CD4-positive, CD25-positive, alpha-beta regulatory T cell (primary cell): ENCODE data around the gene S100A6. TPM values are rescaled to one million over a fixed set of nuclear protein-coding genes. Genes with fewer than 3 reads are reported as not detected.

Source experiments
- ATAC-seq, 2 donors: fragments of 150-1000 bp; cut with Tn5 transposase; one replicate each; pipeline ENCODE4 v1.10.0; 2021; ENCODE audit warnings: low read depth in 2 of 2, moderate number of reproducible peaks in 2 of 2, moderate library complexity in 1 of 2
- DNase-seq, 3 donors: peaks; one replicate each; pipeline versions ENCODE4 v3.0.0 to v3.0.0-alpha.2; 2012 to 2022; ENCODE audit warnings: mixed read lengths in 1 of 3
- H3K27ac ChIP-seq: one replicate; pipeline ENCODE4 v1.7.0; 2013; ENCODE audit warnings: mild to moderate bottlenecking, low read length; ENCODE audit not compliant: insufficient read depth, poor library complexity, severe bottlenecking
- H3K27me3 ChIP-seq: one replicate; pipeline ENCODE4 v1.7.0; 2013; ENCODE audit warnings: low read length; ENCODE audit not compliant: control insufficient read depth, insufficient read depth
- H3K36me3 ChIP-seq: one replicate; pipeline ENCODE4 v1.7.0; 2013; ENCODE audit warnings: mild to moderate bottlenecking, low read length, moderate library complexity; ENCODE audit not compliant: control insufficient read depth, insufficient read depth
- H3K4me1 ChIP-seq: 2 replicates; pipeline ENCODE4 v1.7.0; 2013; ENCODE audit warnings: mild to moderate bottlenecking, low read length; ENCODE audit not compliant: insufficient read depth, control insufficient read depth, poor library complexity, severe bottlenecking
- H3K4me3 ChIP-seq: one replicate; pipeline ENCODE4 v1.7.0; 2013; ENCODE audit warnings: low read depth, mild to moderate bottlenecking, low read length, moderate library complexity
- H3K9me3 ChIP-seq, 2 experiments: 1 replicate in 1 of 2; 2 replicates in 1 of 2; pipeline ENCODE4 v1.7.0; 2013; ENCODE audit warnings: low read length in 2 of 2, mild to moderate bottlenecking in 1 of 2, moderate library complexity in 1 of 2; ENCODE audit not compliant: control insufficient read depth in 2 of 2
- H3K27ac Mint-ChIP-seq, 3 donors: one replicate each; pipeline ENCODE4 v1.8.0; 2020 to 2022; ENCODE audit warnings: mild to moderate bottlenecking in 3 of 3, mixed read lengths in 3 of 3, moderate library complexity in 2 of 3
- H3K27me3 Mint-ChIP-seq: one replicate; pipeline ENCODE4 v1.8.0; 2022; ENCODE audit warnings: mild to moderate bottlenecking, mixed read lengths
- H3K36me3 Mint-ChIP-seq: one replicate; pipeline ENCODE4 v1.8.0; 2020; ENCODE audit warnings: mixed read lengths
- H3K4me1 Mint-ChIP-seq, 4 donors: one replicate each; pipeline ENCODE4 v1.8.0; 2020 to 2022; ENCODE audit warnings: mixed read lengths in 4 of 4, mild to moderate bottlenecking in 1 of 4
- H3K4me3 Mint-ChIP-seq, 4 donors: one replicate each; pipeline ENCODE4 v1.8.0; 2020 to 2022; ENCODE audit warnings: mild to moderate bottlenecking in 4 of 4, mixed read lengths in 4 of 4, moderate library complexity in 3 of 4
- H3K9me3 Mint-ChIP-seq, 7 donors: one replicate each; pipeline ENCODE4 v1.8.0; 2020 to 2022; ENCODE audit warnings: mixed read lengths in 7 of 7, mild to moderate bottlenecking in 3 of 7, moderate library complexity in 2 of 7
- polyA plus RNA-seq, 4 donors: library from polyadenylated mRNA; unstranded; fragments of 300-500 nt; fragmentation: Illumina TruSeq; gene quantifications; one replicate each; pipeline ENCODE4 v1.2.3, GENCODE V29; 2021
- total RNA-seq: library from RNA; stranded (reverse); gene quantifications from one replicate; pipeline ENCODE4 v1.2.3, GENCODE V29; 2022

S100A6 gene
- total and polyA plus RNA-seq, 5 donors from 2014 or later = 304 to 1,174 (median 796) TPM

DNA sequence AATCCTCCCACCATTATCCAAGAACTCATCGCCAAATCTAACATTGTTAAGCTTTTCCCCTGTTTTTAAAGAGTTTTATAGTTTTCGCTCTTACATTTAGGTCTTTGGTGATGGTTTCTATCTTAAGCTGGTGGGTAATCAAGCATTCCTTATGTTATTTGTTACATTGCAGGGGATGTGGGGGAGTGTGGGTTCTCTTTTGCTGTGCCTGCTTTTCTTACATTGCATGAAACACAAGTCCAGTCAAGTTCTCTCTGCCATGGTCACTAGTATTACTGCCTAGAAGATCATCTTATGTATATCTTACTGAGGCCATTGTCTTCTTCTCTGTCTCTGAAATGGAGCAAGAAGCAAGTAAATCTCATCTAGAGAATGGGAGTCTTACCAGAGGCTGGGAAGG is 48.1 kb downstream of the S100A6 start:
- Mint-ChIP-seq H3K36me3 (no peaks in the 10 kb centered on the region), H3K4me1 (no peaks in the 10 kb centered on the region), H3K27ac (no peak overlapping the region), H3K9me3 (peaks cover 0 to 2% (median 0%) of the 10 kb centered on the region in 7 donors), H3K27me3 (peaks cover 30% of the 10 kb centered on the region), H3K4me3 (no peak overlapping the region)
- no peaks in the 10 kb centered on the region for H3K36me3 ChIP-seq
- ATAC-seq = no peak
- H3K27me3 ChIP-seq = peaks cover 14% of the 10 kb centered on the region
- no peak overlapping the region for H3K4me3 ChIP-seq
- H3K27ac ChIP-seq = no peak overlapping the region
- no peak for DNase-seq
- no peaks in the 10 kb centered on the region for H3K9me3 ChIP-seq
- H3K4me1 ChIP-seq = no peaks in the 10 kb centered on the region

DNA sequence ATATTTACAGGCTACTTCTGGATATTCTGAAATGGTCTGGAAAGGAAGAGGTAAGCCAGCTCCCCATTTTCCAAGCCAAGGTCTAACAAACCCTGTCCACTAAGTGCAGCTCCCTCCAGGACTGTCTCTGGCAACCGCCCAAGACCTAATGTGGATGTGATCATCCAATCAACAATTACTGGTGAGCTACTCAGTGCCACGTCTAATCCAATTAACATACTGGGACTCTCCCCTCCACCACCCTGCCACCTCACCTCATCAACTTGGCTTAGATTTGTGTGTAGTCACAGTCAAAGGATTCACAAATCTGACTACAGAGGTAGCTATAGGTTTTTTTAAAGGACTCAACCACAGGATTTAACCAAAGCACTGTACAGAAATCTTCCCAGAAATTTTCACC is 49.9 kb downstream of the S100A6 start:
- DNase-seq = no peak
- H3K4me1 Mint-ChIP-seq = no peaks in the 10 kb centered on the region

More for the DNA sequence above, 49.9 kb downstream of the S100A6 start:
- H3K4me3 Mint-ChIP-seq = no peak overlapping the region
- Histone ChIP-seq H3K4me1 (no peaks in the 10 kb centered on the region), H3K27ac (no peak overlapping the region), H3K9me3 (no peaks in the 10 kb centered on the region), H3K36me3 (no peaks in the 10 kb centered on the region), H3K27me3 (peaks cover 20% of the 10 kb centered on the region), H3K4me3 (no peak overlapping the region)
- H3K27ac Mint-ChIP-seq = no peak overlapping the region
- no peak for ATAC-seq
- peaks cover 0 to 2% (median 0%) of the 10 kb centered on the region in 7 donors for H3K9me3 Mint-ChIP-seq
- no peaks in the 10 kb centered on the region for H3K36me3 Mint-ChIP-seq
- H3K27me3 Mint-ChIP-seq = peaks cover 47% of the 10 kb centered on the region

Other genes starting within 250 kb of the S100A6 start
- gene PGLYRP3, start 223.0 kb downstream of the S100A6 start, total RNA-seq = not detected
- not detected for gene PGLYRP3, start 223.0 kb downstream of the S100A6 start, polyA plus RNA-seq
- gene PGLYRP4, start 187.2 kb downstream of the S100A6 start, total RNA-seq = 0.20 TPM
- under 1 TPM in 2 of 4 donors, not detected in 2; 0.08 to 0.22 TPM for gene PGLYRP4, start 187.2 kb downstream of the S100A6 start, polyA plus RNA-seq
- not detected for gene S100A9, start 178.1 kb downstream of the S100A6 start, total RNA-seq
- 10 to 100 TPM in 2 of 4 donors, 1 to 10 TPM in 1, under 1 TPM in 1; 0.96 to 37.6 (median 8.6) TPM for gene S100A9, start 178.1 kb downstream of the S100A6 start, polyA plus RNA-seq
- not detected for gene S100A12, start 160.4 kb downstream of the S100A6 start, total RNA-seq
- gene S100A12, start 160.4 kb downstream of the S100A6 start, polyA plus RNA-seq = 1 to 10 TPM in 1 of 4 donors, under 1 TPM in 1, not detected in 2; 0.51 to 2.2 TPM
- not detected for gene S100A8, start 144.9 kb downstream of the S100A6 start, total RNA-seq
- 10 to 100 TPM in 1 of 4 donors, 1 to 10 TPM in 2, not detected in 1; 2.7 to 32.7 (median 7.8) TPM for gene S100A8, start 144.9 kb downstream of the S100A6 start, polyA plus RNA-seq
- gene S100A7A, start 119.5 kb downstream of the S100A6 start, total RNA-seq = not detected
- gene S100A7A, start 119.5 kb downstream of the S100A6 start, polyA plus RNA-seq = not detected
- gene S100A7, start 75.3 kb downstream of the S100A6 start, total RNA-seq = not detected
- not detected for gene S100A7, start 75.3 kb downstream of the S100A6 start, polyA plus RNA-seq
- gene S100A5, start 4.9 kb upstream of the S100A6 start, total RNA-seq = 1.8 TPM
- gene S100A5, start 4.9 kb upstream of the S100A6 start, polyA plus RNA-seq = 1 to 10 TPM; 1.2 to 3.0 (median 1.7) TPM
- 928 TPM for gene S100A4, start 9.8 kb upstream of the S100A6 start, total RNA-seq
- gene S100A4, start 9.8 kb upstream of the S100A6 start, polyA plus RNA-seq = 1,000 to 10,000 TPM; 2,534 to 4,309 (median 3,364) TPM
- gene S100A3, start 13.3 kb upstream of the S100A6 start, total RNA-seq = not detected
- gene S100A3, start 13.3 kb upstream of the S100A6 start, polyA plus RNA-seq = not detected
- not detected for gene S100A2, start 29.9 kb upstream of the S100A6 start, total RNA-seq
- gene S100A2, start 29.9 kb upstream of the S100A6 start, polyA plus RNA-seq = not detected
- not detected for gene S100A16, start 77.1 kb upstream of the S100A6 start, total RNA-seq
- not detected for gene S100A16, start 77.1 kb upstream of the S100A6 start, polyA plus RNA-seq
- gene S100A14, start 80.3 kb upstream of the S100A6 start, total RNA-seq = not detected
- gene S100A14, start 80.3 kb upstream of the S100A6 start, polyA plus RNA-seq = not detected
- gene S100A13, start 91.5 kb upstream of the S100A6 start, total RNA-seq = 6.4 TPM
- gene S100A13, start 91.5 kb upstream of the S100A6 start, polyA plus RNA-seq = 1 to 10 TPM in 2 of 4 donors, under 1 TPM in 2; 0.41 to 1.8 (median 1.3) TPM
- not detected for gene S100A1, start 92.4 kb upstream of the S100A6 start, total RNA-seq
- gene S100A1, start 92.4 kb upstream of the S100A6 start, polyA plus RNA-seq = not detected
- 85.1 TPM for gene CHTOP, start 98.1 kb upstream of the S100A6 start, total RNA-seq
- gene CHTOP, start 98.1 kb upstream of the S100A6 start, polyA plus RNA-seq = 10 to 100 TPM; 57.5 to 73.1 (median 65.8) TPM
- 21.5 TPM for gene SNAPIN, start 122.7 kb upstream of the S100A6 start, total RNA-seq
- gene SNAPIN, start 122.7 kb upstream of the S100A6 start, polyA plus RNA-seq = 100 to 1,000 TPM in 1 of 4 donors, 10 to 100 TPM in 3; 84.9 to 120 (median 93.7) TPM
- gene ILF2, start 135.0 kb upstream of the S100A6 start, total RNA-seq = 127 TPM
- gene ILF2, start 135.0 kb upstream of the S100A6 start, polyA plus RNA-seq = 100 to 1,000 TPM; 133 to 162 (median 150) TPM
- not detected for gene NPR1, start 142.7 kb upstream of the S100A6 start, total RNA-seq
- gene NPR1, start 142.7 kb upstream of the S100A6 start, polyA plus RNA-seq = not detected
- gene INTS3, start 192.1 kb upstream of the S100A6 start, total RNA-seq = 39.5 TPM
- gene INTS3, start 192.1 kb upstream of the S100A6 start, polyA plus RNA-seq = 1 to 10 TPM; 6.9 to 9.4 (median 8.1) TPM
- 8.3 TPM for gene SLC27A3, start 239.4 kb upstream of the S100A6 start, total RNA-seq
- 1 to 10 TPM; 5.4 to 8.3 (median 5.9) TPM for gene SLC27A3, start 239.4 kb upstream of the S100A6 start, polyA plus RNA-seq